GM19467 (cell line): ENCODE measurements around the gene IER2.
"Not testable (repeated sequence)": the region's sequence is repeated elsewhere in the genome, so short reads cannot be mapped to it uniquely, and the experiment has no call there.

Source experiments
- ATAC-seq: cut with Tn5 transposase; IDR thresholded peaks from one replicate; pipeline ENCODE4 v1.9.1; 2021; ENCODE audit warnings: mild to moderate bottlenecking, moderate library complexity; ENCODE audit not compliant: unreplicated experiment

The IER2 gene

GRCh38 chr19:13162724-13163608, 12.8 kb downstream of the IER2 start:
- no peak for ATAC-seq

DNA sequence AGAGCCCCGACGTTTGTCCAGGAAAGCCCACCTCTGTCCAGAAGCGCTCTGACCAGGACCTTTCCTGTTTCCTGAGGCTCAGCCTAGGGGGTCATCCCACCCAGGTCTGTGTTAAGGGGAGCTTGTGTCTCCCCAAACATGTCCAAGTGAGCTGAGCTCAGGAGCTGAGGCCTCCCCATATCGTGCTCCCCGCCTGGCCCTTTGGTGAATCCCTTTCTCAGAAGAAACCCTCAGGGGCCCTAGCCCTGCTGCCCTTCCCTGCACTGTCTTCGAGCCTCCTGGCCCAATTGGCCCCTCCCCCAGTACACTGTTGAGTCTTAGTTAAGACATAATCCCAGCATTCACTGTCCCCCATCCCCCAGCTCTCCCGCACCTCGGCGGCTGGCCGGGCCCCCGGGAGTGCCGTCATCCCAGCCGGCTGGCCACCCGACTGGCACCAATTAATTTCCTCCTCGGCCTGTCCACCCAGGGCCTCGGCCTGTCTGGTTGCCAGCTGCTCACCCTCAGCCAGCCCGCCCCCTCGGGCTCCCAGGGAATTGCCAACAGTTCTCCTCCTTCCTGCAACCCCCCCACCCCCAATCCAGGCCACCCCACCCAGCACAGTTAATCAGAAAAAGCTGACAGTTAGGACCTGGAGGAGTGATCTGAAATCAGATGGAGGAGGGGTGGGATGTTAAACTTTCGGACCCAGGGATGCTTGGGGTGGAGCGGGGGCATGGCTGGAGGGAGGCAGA, 13.6 kb downstream of the IER2 start:
- ATAC-seq = no peak

- no peak for ATAC-seq
Observed at GRCh38 chr19:13164343-13165161, 14.3 kb downstream of the IER2 start.

DNA sequence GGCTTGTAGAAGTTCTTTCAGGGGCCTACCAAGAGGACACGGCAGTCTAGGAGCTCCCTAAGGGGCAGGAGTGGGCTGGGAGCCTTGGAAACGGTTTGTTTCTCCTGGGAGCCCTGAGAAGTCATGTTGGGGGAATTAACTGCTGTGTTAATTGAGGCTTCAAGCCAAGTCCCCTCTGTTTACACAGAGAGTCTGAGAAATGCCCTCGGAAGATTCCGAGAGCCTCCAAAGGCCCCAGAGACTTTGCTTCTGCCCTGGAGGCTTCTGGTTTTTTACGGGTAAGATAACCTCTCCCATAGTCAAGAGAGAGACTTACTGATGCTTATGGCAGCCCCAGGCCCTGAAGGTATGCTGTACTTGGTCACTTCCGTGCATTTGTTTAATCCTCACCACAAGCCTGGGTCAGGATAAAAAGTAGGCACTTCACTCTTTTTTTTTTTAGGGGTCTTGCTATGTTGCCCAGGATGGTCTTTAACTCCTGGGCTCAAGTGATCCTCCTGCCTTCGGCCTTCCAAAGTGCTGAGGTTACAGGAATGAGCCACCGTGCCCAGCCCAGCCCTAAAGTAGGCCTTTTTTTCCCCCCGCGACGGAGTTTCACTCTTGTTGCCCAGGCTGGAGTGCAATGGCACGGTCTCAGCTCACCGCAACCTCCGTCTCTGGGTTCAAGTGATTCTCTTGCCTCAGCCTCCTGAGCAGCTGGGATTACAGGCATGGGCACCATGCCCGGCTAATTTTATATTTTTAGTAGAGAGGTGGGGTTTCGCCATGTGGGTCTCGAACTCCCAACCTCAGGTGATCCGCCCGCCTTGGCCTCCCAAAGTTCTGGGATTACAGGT, 15.2 kb downstream of the IER2 start:
- ATAC-seq = no peak

DNA sequence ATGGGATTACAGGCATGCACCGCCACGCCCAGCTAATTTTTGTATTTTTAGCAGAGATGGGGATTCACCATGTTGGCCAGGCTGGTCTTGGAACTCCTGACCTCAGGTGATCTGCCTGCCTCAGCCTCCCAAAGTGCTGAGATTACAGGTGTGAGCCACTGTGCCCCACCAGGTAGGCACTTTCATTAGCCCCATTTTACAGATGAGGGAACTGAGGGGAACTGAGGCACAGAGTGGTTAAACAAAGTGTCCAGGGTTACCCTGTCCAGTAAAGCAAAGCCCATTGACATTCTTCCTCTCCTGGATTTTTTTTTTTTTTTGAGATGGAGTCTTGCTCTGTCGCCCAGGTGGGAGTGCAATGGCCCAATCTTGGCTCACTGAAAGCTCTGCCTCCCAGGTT, 15.9 kb downstream of the IER2 start:
- not testable (repeated sequence) for ATAC-seq

- ATAC-seq = no peak
Observed at GRCh38 chr19:13169769-13170168, 19.6 kb downstream of the IER2 start.

DNA sequence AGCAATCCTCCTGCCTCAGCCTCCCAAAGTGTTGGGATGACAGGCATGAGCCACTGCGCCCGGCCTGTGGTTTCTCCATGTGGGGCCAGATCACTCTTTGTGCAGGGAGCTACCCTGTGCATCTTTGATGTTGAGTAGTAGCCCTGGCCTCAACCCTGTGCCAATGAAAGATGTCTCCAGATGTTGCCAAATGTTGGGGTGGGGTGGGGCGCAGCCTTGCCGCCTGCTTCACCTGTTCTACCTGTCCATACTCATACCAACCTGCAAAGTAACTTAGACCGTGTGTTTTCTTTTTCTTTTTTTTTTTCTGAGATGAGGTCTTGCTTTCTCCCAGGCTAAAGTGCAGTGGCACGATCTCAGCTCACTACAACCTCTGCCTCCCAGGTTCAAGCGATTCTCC, 20.9 kb downstream of the IER2 start:
- ATAC-seq = no peak

- no peak for ATAC-seq
Observed at GRCh38 chr19:13172346-13173138, 22.3 kb downstream of the IER2 start.

DNA sequence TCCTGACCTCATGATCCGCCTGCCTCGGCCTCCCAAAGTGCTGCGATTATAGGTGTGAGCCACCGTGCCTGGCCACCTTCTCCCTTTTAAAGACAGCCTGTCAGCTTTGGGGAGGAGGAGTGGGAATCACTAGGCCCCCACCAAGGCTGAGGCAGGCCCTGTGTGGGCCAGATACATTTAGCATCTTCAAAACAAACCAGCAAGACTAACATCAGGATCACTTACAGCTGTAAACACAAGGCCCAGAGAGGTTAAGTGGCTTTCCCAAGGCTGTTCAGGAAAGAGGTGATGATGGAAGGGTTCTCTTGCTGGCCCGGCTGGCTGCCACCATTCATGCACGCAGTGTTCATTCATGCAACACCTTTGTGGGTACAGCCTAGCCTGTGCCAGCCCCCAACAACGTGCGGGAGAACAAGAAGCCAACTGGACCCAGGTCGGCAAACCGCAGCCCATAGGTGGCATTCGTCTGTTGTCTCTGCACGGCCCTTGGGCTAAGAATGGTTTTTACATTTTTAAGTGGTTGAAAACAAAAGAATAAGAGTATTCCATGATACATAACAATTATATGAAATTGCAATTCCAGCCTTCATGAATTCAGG, 23.0 kb downstream of the IER2 start:
- ATAC-seq = no peak

- ATAC-seq = no peak
Observed at GRCh38 chr19:13176345-13176744, 26.1 kb downstream of the IER2 start.

- not testable (repeated sequence) for ATAC-seq
Observed at GRCh38 chr19:13177584-13177983, 27.4 kb downstream of the IER2 start.

- ATAC-seq = not testable (repeated sequence)
Observed at GRCh38 chr19:13178291-13178690, 28.1 kb downstream of the IER2 start.

- ATAC-seq = no peak
Observed at GRCh38 chr19:13181747-13182388, 31.7 kb downstream of the IER2 start.

GRCh38 chr19:13184926-13185325, 34.7 kb downstream of the IER2 start:
- ATAC-seq = not testable (repeated sequence)

GRCh38 chr19:13185763-13186657, 35.8 kb downstream of the IER2 start:
- not testable (repeated sequence) for ATAC-seq

DNA sequence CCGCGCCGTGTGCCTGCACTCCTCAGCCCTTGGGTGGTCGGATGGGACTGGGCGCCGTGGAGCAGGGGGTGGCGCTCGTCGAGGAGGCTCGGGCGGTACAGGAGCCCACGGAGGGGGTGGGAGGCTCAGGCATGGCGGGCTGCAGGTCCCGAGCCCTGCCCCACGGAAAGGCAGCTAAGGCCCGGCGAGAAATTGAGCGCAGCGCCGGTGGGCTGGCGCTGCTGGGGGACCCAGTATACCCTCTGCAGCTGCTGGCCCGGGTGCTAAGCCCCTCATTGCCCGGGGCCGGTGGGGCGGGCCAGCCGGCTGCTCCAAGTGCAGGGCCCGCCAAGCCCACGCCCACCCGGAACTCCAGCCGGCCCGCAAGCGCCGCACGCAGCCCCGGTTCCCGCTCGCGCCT, 36.5 kb downstream of the IER2 start:
- ATAC-seq = not testable (repeated sequence)

- no peak for ATAC-seq
Observed at GRCh38 chr19:13187419-13187818, 37.2 kb downstream of the IER2 start.

- no peak for ATAC-seq
Observed at GRCh38 chr19:13189600-13189999, 39.4 kb downstream of the IER2 start.
